HEK293T (cell line): ENCODE results near the gene PHYKPL.
"Not testable (repeated sequence)": the region's sequence is repeated elsewhere in the genome, so short reads cannot be mapped to it uniquely, and the experiment has no call there.

ENCODE experiments used
- CTCF ChIA-PET: fragments of 350-600 bp; formaldehyde crosslinking; extraction: SDS; loops from one replicate; lab custom pipeline; 2021; ENCODE audit warnings: antibody characterized with exemption, inconsistent platforms; lab: Yijun Ruan, JAX
- POLR2A ChIA-PET: fragments of 350-600 bp; formaldehyde crosslinking; extraction: SDS; loops from one replicate; lab custom pipeline; 2020; ENCODE audit warnings: antibody characterized with exemption, inconsistent platforms; lab: Yijun Ruan, JAX
- DNase-seq: peaks from one replicate; pipeline ENCODE4 v3.0.0; 2012; ENCODE audit warnings: mixed read lengths; ENCODE audit errors: extremely low spot score
- ARNT ChIP-seq: fragments of 450-650 bp; IDR thresholded peaks from 2 replicates; pipeline ENCODE4 v1.6.1; 2017; ENCODE audit warnings: mild to moderate bottlenecking
- BHLHE40 ChIP-seq: fragments of 450-650 bp; IDR thresholded peaks from 2 replicates; pipeline ENCODE4 v1.6.1; 2016; ENCODE audit warnings: mild to moderate bottlenecking, moderate library complexity, borderline replicate concordance
- CTBP1 ChIP-seq: fragments of 450-650 bp; IDR thresholded peaks from 2 replicates; pipeline ENCODE4 v1.6.1; 2016; ENCODE audit warnings: borderline replicate concordance
- FOXA1 ChIP-seq: fragments of 450-650 bp; IDR thresholded peaks from 2 replicates; pipeline ENCODE4 v1.6.1; 2016; ENCODE audit warnings: mild to moderate bottlenecking
- FOXK2 ChIP-seq: fragments of 450-650 bp; IDR thresholded peaks from 2 replicates; pipeline ENCODE4 v1.6.1; 2016; ENCODE audit warnings: mild to moderate bottlenecking
- FOXM1 ChIP-seq: fragments of 450-650 bp; IDR thresholded peaks from 2 replicates; pipeline ENCODE4 v1.6.1; 2017; ENCODE audit warnings: mild to moderate bottlenecking, borderline replicate concordance
- HDGF ChIP-seq: fragments of 450-650 bp; IDR thresholded peaks from 2 replicates; pipeline ENCODE4 v1.6.1; 2017; ENCODE audit warnings: antibody characterized with exemption, borderline replicate concordance
- L3MBTL2 ChIP-seq: fragments of 450-650 bp; conservative IDR thresholded peaks from 2 replicates; pipeline ENCODE4 v1.6.1; 2016; ENCODE audit warnings: mild to moderate bottlenecking
- LEF1 ChIP-seq: fragments of 450-650 bp; IDR thresholded peaks from 2 replicates; pipeline ENCODE4 v1.6.1; 2017; ENCODE audit warnings: mild to moderate bottlenecking, borderline replicate concordance
- NFRKB ChIP-seq: fragments of 450-650 bp; IDR thresholded peaks from 2 replicates; pipeline ENCODE4 v1.6.1; 2016; ENCODE audit warnings: mild to moderate bottlenecking, moderate library complexity
- PKNOX1 ChIP-seq: fragments of 450-650 bp; IDR thresholded peaks from 2 replicates; pipeline ENCODE4 v1.6.1; 2016
- SP1 ChIP-seq: fragments of 450-650 bp; IDR thresholded peaks from 2 replicates; pipeline ENCODE4 v1.6.1; 2017
- SUZ12 ChIP-seq: fragments of 450-650 bp; IDR thresholded peaks from 2 replicates; pipeline ENCODE4 v1.6.1; 2016; ENCODE audit warnings: mild to moderate bottlenecking
- TARDBP ChIP-seq: fragments of 450-650 bp; IDR thresholded peaks from 2 replicates; pipeline ENCODE4 v1.6.1; 2016
- ZNF384 ChIP-seq: fragments of 450-650 bp; IDR thresholded peaks from 2 replicates; pipeline ENCODE4 v1.6.1; 2016

The PHYKPL gene

DNA sequence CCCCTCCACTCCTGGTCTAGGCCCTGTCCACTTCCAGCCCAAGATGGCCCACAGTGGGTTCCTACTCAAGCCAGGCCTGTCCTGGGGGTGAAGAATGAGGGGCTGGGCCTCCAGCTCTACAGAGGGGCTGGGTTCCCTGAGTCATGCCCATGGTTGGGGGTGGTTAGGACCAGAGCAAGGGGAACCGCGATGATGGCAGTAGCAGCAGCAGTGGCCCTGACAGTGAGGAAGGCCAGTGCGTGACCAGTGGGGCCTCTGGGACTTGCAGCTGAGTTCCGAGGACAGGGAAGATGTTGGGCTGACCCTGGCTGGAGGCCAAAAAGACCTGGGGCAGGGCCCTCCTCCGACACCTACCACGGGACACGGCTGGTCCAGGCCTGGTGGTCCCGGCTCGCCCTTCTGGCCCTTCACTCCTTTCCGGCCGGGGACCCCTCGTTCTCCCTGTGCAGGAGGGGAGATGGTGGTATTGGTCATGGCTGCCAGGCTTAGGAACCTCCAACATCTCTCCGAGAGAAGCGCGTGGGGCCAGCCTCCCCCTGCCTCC is 9.2 kb upstream of the PHYKPL start:
- DNase-seq, result no peak
- POLR2A ChIA-PET, result no interaction called here
- CTCF ChIA-PET, result no interaction called here
- TF ChIP-seq SP1, result no peak
- TF ChIP-seq FOXK2, result no peak
- no peak for TF ChIP-seq SUZ12
- no peak for TF ChIP-seq BHLHE40
- no peak for TF ChIP-seq LEF1
- TF ChIP-seq FOXM1, result no peak
- TF ChIP-seq FOXA1, result no peak

DNA sequence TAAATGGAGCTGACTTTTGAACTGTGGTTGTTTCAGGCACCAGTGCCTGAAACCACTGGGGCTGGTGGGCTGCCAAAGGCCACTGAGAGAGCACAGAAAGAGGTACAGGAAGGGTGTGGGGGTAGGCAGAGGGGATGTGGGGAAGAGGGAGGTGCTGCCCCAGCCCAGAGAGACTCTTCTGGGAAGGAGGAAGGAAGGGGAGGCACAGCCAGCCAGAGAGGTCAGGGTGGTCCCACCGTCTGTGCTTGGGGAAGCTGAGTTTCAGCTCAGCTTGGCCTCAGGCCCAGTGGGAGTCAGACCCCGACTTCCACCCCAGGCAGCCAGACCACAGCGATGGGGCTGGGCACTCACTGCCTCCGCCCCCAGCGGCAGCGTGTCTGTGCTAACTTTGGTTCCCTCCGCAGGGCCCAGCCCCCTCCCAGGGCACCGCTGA is 8.6 kb upstream of the PHYKPL start:
- DNase-seq, result no peak
- no peak for TF ChIP-seq BHLHE40
- no peak for TF ChIP-seq FOXK2
- TF ChIP-seq FOXM1, result no peak
- no peak for TF ChIP-seq CTBP1
- ChIA-PET CTCF (no interaction called here), POLR2A (interaction anchor here (0.8 kb wide), 1 partner anchor 9 kb away, joined by 4 read pairs; the partner anchor contains the start of gene PHYKPL)

DNA sequence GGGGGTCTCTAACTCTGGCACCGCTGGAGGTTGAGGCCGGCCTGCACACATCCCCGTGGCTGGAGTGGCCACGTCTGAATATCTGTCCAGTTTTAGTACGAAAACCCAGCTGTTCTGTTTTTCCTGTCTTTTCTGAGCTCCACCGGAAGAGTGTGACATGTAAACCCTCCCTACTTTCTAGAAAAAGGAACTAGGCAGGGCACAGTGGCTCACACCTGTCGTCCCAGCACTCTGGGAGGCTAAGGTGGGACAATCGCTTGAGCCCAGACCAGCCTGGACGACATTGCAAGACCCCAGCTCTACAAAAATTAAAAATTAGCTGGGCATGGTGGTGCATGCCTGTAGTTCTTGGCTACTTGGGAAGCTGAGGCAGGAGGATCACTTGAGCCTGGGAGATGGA is 8.2 kb upstream of the PHYKPL start:
- POLR2A ChIA-PET, result interaction anchor here (0.8 kb wide), 1 partner anchor 8 kb away, joined by 4 read pairs; the partner anchor contains the start of gene PHYKPL
- no peak for DNase-seq
- TF ChIP-seq NFRKB, result no peak
- TF ChIP-seq SUZ12, result no peak
- TF ChIP-seq LEF1, result no peak
- TF ChIP-seq TARDBP, result no peak
- TF ChIP-seq FOXM1, result no peak
- no peak for TF ChIP-seq L3MBTL2
- no peak for TF ChIP-seq CTBP1
- CTCF ChIA-PET, result no interaction called here

DNA sequence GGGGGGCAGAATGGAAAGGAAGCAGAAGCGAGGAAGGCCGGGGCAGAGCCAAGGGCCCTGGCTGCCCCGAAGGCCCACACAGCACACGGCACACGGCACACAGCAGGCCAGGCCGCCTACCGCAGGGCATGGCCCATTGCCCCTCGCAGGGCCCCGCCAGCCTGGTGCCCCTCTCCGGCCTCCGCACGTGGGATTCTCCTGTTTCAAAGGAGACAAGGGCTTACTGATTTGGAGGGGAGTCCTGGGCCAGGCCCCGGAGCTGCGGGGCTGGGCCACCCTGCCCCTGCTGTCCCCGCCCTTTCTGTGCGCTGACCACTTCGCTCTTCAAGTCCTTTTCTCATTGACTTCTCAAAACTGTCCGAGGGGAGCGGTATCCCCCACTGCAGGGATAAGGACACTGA is 7.7 kb upstream of the PHYKPL start:
- ChIA-PET POLR2A (interaction anchor here (0.8 kb wide), 1 partner anchor 8 kb away, joined by 4 read pairs; the partner anchor contains the start of gene PHYKPL), CTCF (no interaction called here)
- TF ChIP-seq PKNOX1 (no peak), LEF1 (no peak), HDGF (no peak), BHLHE40 (no peak), SP1 (no peak), CTBP1 (no peak), FOXK2 (no peak), FOXM1 (no peak), ZNF384 (no peak), TARDBP (no peak), ARNT (no peak), NFRKB (no peak), SUZ12 (no peak)
- DNase-seq, result no peak

GRCh38 chr5:178239626-178240301 is 7.2 kb upstream of the PHYKPL start:
- DNase-seq, POLR2A ChIA-PET, CTCF ChIA-PET: not testable (repeated sequence)

DNA sequence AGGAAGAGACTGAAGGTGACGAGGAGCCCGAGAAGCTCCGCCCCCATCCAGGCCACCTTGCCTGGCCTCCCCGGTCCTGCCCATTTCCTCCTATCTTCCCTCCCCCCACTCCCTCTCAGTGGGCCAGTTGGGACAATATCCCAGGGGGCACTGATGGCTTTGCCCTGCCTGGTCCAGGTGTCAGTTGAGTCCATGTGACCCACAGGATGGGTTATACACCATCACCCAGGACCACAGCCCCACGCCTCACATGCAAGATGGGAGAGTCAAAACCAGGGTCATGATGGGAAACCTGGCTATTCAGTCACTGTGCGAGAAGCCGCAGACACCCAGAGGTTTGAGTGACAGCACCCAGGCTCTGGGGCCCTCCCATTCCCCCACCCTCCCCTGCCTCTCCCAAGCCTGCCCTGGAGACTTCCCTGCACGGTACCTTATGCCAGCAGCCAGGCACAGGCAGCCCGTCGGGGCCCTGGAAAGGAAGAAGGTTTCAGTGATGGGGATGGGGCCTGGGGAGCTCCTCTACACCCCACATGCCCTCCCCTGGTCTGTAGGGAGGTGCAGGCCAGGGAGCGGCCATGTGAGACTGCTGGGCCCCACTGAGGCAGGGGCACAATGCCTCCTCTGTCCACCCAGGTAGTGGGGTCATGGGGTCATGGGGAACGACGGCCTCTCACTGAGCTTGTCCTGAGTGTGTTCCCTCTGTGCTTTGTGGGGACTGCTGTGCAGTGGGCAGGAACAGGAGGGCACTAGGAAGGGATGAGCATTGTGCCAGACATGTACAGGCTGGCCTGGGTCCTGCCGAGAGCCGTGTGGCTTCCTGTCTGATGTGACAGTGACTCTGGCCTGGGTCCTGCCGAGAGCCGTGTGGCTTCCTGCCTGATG is 6.3 kb upstream of the PHYKPL start:
- CTCF ChIA-PET, result no interaction called here
- TF ChIP-seq PKNOX1 (peak; percentile 47; the same call in 1 of the 2 replicates), FOXK2 (no peak)

DNA sequence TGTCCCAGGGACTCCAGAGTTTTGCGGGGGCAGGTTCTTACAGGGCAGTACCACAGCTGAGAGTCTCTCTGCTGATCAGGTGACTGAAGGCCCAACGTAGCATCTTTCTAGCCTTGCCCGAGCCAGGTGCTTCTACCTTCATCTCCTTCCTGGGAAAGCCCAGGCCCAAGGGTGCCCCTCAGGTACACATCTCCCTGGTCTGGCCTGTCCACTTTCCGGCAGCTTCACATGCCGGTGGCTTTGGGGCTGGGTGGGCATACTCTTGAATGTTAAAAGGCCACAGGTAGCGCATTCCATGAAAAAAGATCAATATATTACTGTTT is 5.7 kb upstream of the PHYKPL start:
- CTCF ChIA-PET, result no interaction called here

More for the DNA sequence above, 6.3 kb upstream of the PHYKPL start:
- no peak for DNase-seq
- POLR2A ChIA-PET, result interaction anchor here (1.3 kb wide), 1 partner anchor 35 kb away, joined by 3 read pairs; the partner anchor contains the start of gene HNRNPAB

More for the DNA sequence above, 5.7 kb upstream of the PHYKPL start:
- TF ChIP-seq NFRKB (no peak), HDGF (no peak), FOXK2 (no peak)
- POLR2A ChIA-PET, result interaction anchor here (1.3 kb wide), 1 partner anchor 34 kb away, joined by 3 read pairs; the partner anchor contains the start of gene HNRNPAB
- DNase-seq, result no peak
